CD1c-positive myeloid dendritic cell (primary cell): ENCODE results near the gene TMEM167A.
A peak's percentile ranks its signal among the peaks of the same experiment; 100 is the strongest.

Experiments used
- DNase-seq: peaks from one replicate; pipeline ENCODE4 v3.0.0-alpha.2; 2016; ENCODE audit errors: extremely low spot score

TMEM167A gene

DNA sequence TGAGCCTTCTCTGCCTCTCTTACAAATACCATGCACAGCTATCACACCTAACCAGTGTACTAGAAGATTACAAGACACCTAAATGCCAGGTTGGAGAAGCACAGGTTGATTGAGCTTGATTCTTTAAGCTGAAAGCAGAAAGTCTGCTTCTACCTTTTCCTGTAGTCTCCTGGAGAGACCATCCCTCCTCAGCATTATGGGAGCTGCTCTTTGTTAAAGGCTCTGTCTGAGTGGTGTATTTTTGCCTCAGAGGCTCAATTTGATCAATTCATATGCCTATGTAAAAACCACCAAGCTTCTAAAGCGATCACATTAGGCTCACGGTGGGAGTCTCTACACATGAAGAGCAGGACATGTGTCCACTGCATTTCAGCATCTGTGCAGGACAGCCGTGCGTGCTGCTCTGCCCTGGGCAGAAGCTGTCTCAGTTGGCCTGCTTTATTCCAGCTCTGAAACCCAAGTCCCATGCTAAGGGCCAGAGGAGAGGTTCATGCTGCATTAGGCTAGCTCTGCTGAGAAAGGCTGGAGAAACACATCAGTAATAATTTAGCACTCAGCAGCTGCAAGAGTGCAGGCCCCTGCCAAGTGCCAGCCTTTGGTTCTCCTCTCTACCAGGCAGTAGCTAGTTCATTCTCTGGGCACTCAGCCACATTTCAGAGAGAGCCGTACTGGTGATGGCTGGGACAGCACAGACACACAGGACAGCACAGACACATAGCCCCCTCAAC, 41.7 kb downstream of the TMEM167A start:
- no peak for DNase-seq

- no peak for DNase-seq
These were observed 42.5 kb downstream of the TMEM167A start for GRCh38 chr5:83034528-83035207.

- no peak for DNase-seq
These were observed 43.2 kb downstream of the TMEM167A start for GRCh38 chr5:83034036-83034435.

- DNase-seq: no peak
These were observed 45.8 kb downstream of the TMEM167A start for GRCh38 chr5:83031381-83031780.

DNA sequence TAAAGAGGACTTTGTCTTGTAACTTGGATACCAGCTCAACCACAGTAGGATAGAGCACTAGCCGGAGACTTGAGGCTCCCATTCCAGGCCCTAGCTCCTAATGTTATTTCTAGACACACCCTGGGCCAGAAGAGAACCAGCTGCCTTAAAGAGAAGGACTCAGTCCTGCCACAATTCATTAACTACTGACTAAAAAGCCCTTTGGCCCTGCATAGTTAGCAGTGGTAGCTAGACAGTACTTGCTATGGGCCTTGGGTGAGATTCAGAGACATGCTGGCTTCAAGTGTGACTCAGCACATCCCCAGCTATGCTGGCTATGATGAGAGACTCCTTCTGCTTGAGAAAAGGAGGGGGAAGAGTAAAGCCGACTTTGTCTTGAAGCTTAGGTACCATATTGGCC, 47.3 kb downstream of the TMEM167A start:
- no peak for DNase-seq

GRCh38 chr5:83026930-83027687, 50.1 kb downstream of the TMEM167A start:
- peak; percentile 35 for DNase-seq

DNA sequence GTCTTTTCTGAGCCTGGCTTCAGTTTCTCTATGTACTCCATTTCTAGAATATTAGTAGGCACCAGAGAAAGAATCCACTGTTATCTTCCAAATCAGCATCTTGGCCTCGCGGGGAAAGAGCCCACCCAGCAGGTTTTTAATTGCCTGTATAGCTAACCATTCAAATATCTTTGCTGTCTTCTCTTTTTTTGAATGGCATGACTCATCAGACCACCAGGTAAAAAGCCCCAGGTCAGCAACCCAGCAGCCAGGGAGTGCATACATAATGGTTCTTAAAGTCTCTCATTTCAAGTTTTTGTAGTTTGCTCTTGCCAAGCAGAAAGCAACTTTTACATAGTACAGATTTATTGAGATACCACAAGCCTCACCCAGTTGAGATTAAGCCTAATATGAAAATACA, 50.7 kb downstream of the TMEM167A start:
- no peak for DNase-seq

- DNase-seq: no peak
These were observed 51.3 kb downstream of the TMEM167A start for GRCh38 chr5:83025690-83026478.

GRCh38 chr5:83022334-83022733, 54.9 kb downstream of the TMEM167A start:
- no peak for DNase-seq

DNA sequence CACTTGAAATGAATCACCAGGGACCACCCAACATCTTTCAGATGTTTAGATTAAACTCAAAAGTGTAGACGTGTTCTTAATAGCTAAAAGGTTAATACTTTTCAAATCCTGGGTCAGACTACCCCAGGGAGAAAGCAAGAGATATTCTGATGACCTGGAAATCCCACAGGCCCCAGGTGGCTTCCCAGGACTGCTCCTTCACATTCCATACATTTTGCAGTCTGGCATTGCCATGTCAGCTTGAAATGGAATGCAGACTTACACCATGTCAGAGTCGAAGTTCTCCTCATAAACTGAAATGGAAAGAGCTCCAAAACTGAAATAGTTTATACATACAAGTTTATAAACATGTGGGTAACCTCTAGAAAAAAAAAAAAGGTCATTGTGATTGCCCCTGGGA, 61.5 kb downstream of the TMEM167A start:
- DNase-seq: no peak

- peak; percentile 62 for DNase-seq
These were observed 65.2 kb downstream of the TMEM167A start for GRCh38 chr5:83011985-83012384.

DNA sequence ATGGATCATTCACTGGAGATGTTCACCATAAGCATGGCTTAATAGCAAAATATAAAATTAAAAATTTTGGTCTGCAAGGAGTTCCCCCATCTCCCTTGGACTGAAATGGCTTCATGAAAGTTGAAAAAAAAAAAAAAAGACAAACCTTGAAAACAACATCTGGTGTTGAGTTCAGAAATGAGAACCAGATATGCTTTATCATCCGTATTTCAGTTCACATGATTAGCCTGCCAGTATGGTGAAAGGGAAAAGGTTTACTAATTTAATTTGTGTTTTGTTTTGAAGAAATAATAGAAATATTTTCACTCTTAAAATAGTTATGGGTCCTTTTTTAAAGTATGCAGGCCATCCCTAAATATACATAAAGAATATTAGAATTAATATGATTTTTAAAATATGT, 67.8 kb downstream of the TMEM167A start:
- no peak for DNase-seq

DNA sequence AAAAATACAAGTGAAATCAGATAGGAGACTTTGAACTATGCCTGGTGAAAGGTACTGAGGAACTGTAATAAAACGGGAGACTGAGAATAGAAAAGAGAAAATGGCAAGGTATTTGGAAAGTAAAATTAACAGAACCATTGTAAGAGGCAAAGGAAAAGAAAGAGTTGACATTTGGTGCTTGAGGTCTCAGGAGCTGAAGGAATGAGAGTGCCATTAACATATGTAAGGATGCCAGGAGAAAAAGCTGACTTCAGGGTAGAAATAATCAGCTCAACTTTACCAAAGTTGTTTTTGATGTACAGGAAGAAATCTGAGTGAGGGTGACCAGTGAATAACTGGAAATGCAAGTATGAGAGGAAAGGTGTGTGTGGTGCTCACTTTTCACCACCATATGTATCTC, 69.4 kb downstream of the TMEM167A start:
- no peak for DNase-seq

DNA sequence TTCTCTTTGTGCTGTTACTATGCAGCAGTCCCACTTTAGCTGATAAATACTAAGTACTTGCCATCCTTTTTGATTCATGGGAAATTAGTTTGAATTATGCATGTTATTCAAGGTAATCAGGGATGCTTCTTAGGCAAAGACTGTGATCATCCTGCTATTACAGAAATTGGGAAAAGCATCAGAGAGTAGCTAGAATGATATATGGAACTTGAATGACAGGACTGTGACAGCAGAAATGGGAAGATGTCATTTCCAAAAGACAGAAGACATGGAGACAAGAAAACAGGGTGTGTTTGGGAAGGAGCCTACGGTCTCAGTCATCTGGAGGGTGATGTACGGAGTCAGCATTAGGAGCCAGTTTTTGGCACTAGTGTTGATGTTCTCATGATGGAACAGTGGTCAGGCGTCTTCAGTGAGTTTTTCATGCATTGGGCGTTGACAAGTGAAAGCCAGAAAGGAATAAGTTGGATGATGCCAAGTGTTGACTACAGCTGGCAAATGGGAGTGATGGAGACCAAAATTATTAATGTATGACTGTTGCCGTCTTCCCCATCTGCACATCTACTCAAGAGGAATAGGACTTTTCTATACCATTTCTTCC, 70.4 kb downstream of the TMEM167A start:
- no peak for DNase-seq

GRCh38 chr5:83003791-83004190, 73.4 kb downstream of the TMEM167A start:
- no peak for DNase-seq
